Stimulated activated CD8-positive, alpha-beta memory T cell treated with anti-CD3 and anti-CD28 coated beads, Interleukin-12 subunit alpha, Interleukin-12 subunit beta, amount 100 ng/mL, for 24 hours (primary cell): ENCODE data around the gene CAPN7.

ENCODE experiments used
- DNase-seq: peaks from one replicate; pipeline ENCODE4 v3.0.0-alpha.2; 2020; ENCODE audit errors: extremely low read depth

The CAPN7 gene

DNA sequence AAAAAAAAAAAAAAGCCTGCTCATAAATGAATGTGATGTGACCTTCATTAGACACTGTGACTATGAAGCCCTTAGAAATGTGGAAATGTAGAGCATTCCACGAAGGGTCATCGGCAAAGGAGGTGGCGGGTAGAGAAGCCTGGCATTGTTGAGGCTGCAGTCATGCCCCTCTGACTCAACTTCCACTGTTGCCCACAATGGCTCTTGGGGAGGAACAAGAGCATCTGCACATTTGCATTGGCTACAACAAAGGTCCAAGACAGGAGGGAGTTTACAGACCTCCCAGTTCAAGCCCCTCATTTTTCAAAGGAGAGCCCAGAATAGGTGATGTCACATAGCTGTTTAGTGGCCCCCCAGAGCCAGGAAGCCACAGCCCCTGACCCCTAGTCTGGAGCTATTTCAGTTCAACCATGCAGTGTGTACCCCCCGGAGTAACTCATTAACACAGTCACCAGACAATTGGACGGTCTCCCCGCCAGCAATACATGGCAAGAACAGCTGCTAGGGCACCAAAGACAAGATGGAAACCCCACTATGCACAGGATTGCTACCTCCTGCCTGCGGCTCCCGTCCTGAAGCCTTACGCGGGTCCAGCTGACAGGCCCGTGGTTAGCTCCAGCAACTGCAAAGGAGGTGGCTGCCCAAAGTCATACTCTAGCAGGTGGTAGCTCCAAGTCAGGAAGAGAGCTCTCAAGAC is 70.1 kb downstream of the CAPN7 start:
- DNase-seq: no peak

DNA sequence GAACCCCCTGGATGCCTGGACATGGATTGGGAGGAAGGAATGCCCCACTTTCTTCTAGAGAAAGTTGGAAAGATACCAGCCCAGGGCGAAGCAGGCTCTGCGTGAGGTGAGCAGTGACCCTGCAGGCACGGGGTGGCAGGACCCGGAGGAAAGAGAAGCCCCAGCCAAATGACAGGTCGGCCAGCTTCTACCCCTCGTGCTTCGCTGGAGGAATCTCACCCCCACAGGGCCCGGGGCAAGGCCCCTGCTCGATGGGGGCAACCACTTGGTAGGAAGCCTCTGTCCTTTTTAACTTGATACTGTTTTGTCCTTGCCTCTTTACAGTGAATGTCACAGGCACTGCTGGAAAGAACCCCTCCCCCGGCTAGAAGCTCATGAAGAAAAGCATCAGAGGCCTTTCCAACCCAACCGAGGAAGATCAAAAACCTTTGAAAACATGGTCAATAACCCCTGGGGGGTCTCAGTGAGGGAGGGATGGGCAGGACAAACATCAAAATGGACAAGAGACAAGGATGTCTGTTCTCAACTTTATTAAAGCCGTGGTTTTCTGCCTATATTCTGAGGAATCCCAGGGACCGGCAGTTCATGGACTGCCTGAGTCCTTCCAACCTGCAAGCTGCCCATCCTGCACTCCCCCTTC is 71.9 kb downstream of the CAPN7 start:
- no peak for DNase-seq

DNA sequence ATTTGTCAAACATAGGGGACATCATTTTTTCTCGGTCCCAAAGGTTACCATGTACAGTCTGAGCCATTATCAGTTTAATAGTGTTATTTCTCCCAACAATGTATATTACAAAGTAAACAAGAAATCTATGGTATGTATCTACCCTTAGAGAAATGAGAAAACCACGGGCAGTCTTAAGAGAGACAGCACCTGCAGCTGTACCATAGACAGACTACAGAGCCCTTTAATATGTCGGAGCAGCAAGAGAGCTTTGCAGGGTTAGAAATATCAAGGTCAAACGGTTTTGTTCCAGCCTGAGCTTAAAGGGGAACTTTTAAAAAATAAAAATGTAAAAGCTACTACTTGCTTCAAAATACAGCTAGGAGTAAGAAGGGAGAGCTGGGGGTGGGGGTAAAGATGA is 73.2 kb downstream of the CAPN7 start:
- DNase-seq: no peak

DNA sequence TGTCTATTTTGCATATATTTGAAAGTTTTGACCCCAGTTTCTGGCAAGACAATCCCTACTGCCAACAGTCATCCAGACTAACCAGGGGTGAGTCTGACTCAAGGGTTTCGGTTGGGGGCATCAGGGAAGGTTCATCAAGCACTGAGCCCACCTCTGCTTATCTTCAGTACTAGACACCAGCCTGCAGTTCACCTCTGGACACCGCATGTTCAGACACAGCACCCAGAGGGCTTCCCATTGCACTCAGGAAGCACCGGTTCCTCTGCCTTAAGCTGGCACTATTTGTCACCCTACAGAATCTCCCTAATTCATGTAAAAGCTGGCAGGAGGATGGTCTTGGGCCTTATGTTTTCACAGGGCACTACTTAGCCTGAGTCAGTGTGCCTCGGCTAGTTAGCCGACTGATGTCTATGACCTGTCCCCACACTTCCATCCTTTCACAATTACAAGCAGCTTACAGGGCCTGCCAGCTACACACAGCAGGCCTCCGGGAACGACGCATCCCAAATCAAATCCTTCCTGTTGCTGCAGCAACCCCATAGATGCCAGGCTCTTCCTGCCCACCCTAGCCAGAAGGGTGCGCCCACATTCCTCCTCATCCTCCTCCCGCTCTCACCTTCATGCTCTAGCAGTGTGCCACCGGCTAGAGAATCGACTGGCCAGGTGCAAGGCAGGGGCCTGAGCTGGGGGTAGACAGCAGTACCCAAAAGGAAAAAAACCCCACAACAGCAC is 73.8 kb downstream of the CAPN7 start:
- no peak for DNase-seq

DNA sequence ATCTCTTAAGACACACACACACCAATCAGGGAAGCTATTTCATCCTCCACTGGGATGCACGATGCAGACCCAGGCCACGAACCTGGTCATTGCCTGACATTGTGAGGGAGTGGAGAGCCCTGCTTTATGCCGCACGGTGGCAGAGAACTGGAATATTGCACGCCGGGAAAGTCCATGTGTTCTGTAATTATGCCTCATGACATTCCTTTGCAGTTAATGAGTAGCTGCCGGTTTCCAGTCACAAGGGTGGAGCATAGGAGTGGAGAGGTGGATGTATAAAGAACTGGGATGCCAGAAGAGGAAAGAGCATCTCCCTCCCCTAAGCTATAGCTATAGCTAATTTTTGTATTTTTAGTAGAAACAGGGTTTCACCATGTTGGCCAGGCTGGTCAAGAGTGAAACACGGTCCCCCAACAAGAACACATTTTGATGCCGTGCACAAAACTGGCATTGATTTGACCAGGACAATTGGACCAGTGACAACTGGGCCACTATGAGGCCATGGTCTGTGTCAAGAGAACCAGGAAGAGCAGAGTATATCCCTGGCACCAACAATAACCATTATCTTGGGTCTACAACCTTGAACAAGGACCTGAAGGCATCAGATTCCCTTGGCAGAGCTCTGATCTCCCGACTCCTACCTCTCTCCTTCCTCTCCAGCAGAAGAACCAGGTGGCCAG is 74.9 kb downstream of the CAPN7 start:
- no peak for DNase-seq

DNA sequence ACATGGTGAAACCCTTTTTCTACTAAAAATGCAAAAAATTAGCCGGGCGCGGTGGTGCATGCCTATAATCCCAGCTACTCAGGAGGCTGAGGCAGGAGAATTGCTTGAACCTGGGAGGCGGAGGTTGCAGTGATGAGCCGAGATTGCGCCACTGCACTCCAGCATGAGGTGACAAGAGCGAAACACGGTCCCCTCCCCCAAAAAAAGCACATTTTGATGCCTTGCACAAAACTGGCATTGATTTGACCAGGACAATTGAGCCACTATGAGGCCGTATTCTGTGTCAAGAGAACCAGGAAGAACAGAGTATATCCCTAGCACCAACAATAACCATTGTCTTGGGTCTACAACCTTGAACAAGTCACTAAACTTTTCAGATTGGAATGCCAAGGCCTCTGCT is 75.8 kb downstream of the CAPN7 start:
- no peak for DNase-seq

DNA sequence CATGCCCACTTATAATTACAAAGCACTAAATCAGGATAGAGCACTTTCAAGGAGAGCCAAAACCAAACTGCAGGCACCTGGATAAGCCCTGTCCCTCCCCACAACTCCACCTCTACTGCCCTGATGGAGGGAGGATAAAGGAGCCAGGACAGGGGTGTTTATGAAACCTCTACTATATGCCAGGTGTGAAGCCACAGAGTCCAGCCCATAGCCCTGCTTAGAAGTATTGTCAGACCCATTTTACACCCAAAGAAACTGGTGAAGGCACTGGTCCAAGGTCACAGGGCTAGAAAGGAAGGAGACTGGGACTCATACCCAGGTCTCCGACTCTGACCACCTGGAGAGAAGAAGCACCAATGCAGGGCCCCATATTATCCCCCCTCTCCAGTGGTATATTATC is 77.7 kb downstream of the CAPN7 start:
- no peak for DNase-seq

DNA sequence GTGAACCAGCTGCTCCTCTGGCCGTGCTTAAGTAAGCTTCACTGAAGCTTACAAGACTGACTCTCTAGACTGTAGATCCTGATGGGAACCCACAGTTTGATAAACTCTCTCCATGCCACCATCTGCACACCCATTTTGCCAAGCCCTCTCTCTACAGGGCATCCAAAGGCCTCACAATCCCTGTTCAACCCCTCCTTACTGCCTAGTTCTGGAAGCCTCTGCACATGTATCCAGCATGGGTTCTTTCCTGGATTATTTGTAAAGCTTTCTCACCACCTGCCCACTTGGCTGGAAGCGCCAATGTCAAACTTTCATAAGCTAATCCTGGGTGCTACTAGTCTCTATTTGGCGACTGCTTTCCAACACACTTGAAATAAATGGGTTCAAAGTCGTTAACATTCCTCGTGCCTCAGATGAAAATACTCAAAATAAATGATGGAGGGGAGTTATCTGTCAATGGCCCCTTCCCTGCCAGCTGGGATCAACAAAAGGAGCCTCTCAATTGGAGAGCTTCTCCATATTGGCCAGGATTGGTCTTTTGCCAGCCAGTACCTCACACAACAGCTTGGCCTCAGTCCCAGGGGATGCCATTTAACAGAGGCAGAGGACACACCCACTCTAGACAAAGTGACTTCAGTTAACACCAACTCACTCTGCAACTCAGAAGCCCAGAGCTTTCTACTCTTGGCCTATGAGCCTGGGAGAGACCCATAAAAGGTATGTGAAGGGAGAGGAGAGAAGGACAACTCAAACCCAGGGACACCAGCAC is 78.3 kb downstream of the CAPN7 start:
- DNase-seq: no peak

DNA sequence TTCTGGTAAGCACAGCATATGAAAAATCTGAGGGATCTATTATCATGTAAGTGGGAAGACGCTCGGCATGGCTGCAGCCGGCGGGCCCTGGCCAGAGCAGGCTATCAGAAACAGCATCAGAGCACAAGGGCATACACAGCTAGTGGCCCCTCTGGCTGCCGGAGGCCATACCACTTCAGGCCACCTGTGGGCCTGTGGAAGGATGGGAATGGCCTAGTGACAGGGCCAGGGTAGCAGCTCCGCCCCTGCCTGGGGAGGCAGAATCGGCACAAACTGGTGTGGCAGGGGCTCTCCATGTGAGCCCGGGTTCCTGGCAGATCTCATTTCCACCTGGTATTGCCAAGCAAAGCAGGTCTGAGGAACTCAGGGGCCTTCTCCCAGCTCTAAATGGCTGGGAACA is 80.0 kb downstream of the CAPN7 start:
- DNase-seq: no peak

DNA sequence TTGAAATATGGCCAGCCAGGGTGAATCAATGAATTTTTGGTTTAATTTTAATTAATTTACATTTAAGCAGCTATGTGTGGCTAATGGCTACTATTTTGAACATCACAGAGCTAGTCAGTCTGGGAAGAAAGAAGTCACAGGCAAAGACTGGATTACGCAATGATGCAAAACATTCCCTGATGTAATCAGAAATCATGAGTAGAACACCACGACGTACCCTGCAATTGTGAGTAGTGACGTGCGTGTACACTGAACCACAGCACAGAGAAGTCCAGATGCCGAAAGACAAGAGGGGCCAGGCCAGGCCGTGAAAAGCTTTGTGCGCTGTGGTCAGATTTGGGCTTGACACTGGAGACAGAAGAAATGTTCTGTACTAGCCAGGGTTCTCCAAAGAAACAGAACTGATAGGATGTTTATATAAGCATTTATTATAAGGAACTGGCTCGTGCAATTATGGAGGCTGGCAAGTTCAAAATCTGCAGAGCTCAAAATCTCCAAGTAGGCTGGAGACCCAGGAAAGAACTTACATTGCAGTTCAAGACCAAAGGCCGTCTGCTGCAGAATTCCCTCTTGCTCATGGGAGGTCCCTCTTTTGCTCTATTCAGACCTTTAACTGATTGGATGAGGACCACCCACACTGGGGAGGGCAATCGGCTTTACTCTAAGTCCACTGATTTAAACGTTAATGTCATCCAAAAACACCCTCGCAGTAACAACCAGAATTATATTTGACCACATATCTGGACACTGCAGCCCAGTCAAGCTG is 81.7 kb downstream of the CAPN7 start:
- no peak for DNase-seq

DNA sequence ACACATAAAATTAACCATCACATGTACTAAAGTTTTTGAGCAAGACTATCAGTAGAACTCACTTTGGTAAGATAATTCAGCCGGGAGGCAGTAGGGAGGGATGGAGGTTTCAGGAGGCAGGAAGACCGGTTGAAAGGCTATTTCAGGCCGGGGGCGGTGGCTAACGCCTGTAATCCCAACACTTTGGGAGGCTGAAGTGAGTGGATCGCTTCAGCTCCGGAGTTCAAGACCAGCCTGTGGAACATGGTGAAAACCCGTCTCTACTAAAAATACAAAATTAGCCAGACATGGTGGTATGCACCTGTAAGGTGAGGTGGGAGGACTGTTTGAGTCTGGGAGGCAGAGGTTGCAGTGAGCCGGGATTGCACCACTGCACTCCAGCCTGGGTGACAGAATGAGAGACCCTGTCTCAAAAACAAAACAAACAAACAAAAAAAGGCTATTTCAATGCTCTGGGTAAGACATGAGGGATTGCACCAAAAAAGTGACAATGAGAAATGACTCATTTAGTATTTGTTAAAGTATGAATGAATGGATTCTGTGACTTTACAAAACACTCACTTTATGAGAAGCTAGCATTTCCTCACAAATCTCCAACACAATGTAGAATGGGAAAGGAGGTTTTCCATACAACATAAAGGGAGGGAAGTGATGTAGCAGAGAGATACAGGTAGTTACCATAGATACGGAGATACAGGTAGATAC is 82.4 kb downstream of the CAPN7 start:
- DNase-seq: no peak

DNA sequence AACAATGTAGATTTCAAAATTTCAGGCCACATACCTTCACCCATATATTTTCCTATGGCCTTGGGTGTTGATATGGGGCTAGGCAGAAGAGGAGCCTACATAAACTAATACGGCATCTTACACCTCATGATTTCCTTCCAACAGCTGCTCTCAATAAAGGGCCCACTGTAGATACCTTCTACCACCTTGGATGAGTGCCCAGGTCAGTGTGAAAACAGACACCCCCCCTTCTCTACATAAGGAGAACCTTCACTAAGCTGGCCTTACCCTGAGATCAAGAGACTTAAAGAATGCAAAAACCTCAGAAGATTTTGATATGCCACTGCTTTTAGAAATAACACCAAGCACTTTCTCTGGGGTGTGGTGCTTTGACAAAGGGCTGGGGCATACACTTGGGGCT is 83.6 kb downstream of the CAPN7 start:
- DNase-seq: no peak

DNA sequence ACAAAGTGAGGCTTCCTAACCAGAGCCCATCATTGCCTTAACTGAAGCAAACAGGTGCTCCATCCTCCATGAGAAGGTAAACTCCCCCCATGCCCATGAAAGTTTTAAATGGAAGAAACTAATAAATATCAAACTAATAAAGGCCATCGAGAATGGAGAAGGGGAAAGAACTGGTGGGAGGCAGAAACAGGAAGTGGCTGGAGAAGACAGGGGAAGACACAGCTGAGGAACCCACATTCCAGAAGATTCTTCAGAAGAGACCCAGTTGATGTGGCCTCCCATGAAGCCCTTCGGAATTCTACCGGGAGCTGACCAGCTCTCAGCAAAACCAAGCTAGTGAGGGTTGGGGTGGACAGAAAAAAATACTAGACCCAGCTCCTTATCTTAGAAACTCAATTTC is 84.7 kb downstream of the CAPN7 start:
- DNase-seq: no peak

DNA sequence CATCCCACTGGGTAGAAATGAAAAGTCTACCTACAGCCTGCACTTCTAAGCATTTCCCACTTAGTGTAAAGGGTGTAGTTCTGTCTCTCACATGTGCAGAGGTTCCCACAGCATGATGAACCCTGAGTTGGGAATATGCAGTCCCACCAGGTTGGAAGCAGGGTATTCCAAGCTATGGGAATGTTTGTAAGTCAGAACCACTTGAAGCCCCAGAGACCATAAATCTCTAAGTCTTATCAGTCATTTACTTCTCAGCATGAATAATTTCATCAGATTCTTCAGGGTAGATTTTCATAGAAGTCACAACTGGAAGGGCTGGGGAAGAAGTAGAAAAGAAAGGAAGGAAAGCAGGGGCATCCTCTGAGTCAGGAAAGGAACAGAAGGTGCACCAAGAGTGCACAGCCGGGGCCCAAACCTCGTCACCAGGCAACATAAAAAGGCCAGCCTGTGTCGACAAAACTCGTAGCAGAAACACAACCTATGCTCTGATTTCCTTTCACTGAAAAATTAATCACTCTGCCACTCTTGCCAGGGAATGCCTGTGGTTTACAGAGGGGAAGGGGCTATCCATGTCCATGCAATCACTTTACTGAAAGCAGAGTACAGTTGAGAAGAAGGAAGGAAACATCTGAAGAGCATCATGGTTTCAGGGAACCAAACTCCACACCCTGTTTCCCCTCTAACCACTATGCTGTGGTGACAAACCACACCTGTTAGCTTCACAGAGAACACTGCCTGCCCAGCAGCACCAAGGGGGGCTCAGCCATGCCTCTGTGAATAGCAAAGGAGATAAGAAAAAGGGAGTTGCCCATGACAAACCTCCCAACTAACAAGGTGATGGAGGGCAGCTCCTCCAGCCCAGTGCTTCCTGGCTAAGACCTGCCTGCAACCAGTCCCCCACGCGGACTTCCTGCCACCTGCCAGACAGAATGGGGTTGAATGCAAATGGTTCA is 85.8 kb downstream of the CAPN7 start:
- DNase-seq: no peak

DNA sequence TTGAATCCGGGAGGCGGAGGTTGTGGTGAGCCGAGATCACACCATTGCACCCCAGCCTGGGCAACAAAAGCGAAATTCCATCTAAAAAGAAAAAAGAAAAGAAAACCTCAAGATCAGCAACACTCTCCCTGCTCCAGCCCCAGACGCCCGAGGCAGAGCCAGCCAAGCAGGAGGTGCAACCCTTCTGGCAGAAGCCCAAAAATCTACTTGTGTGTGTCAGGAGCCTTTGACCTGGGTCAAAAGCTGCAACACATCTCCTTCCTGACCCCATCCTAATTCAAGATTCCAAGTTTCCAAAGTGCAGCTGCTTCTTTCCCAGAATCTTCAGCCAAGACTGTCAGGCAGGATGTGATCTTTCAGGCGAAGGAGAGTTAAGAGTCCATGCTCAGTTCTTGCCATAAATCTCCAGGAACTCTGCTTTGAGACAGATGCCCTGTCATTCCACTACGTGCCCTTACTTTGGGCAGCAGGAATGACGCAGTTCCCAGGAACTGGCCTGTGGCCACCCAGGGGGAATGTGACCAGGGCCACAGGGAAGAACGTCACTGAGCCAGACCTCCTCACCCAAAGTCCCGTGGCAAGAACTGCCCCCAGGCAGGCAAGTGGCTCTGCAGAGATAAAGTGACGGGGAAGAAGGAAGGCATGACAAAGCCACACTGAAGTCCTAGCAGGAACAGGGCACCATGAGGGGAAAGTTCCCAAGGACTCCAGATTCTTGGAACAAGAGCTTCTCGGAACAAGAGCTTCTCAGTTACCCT is 86.9 kb downstream of the CAPN7 start:
- no peak for DNase-seq

DNA sequence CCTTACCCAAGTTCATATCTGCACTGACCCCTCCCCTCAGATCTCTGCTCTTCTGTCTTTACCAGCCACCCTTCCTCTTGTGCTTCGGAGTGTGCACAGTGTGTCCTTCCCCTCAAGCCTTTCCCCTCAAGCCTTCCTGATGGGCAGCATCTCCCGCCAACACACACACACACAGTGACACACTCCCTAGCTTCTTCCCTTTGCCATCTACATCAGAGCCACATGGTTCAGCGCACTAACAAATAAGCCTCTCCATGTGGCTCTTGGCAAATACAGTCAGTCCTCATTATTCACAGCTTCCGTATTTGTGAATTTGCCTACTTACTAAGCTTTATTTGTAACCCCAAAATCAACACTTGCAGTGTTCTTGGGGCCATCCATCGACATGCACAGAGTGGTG is 88.9 kb downstream of the CAPN7 start:
- no peak for DNase-seq

DNA sequence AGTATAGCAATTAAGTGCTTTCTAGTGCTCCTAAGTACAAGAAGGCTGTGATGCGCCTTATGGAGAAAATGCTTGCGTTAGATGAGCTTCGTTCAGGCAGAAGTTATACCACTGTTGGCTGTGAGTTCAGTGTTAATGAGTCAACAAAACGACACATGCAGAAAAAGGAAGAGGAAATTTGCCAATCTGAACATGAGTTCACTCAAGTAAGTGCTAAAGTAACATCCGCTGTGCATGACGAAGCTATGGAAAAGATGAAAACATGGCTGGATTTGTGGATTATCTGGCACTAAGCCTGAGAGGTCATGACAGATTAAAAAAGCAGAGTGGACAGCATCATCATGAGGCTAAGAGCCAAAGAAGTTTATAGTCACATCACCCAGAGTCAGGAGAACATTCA is 89.5 kb downstream of the CAPN7 start:
- DNase-seq: no peak

DNA sequence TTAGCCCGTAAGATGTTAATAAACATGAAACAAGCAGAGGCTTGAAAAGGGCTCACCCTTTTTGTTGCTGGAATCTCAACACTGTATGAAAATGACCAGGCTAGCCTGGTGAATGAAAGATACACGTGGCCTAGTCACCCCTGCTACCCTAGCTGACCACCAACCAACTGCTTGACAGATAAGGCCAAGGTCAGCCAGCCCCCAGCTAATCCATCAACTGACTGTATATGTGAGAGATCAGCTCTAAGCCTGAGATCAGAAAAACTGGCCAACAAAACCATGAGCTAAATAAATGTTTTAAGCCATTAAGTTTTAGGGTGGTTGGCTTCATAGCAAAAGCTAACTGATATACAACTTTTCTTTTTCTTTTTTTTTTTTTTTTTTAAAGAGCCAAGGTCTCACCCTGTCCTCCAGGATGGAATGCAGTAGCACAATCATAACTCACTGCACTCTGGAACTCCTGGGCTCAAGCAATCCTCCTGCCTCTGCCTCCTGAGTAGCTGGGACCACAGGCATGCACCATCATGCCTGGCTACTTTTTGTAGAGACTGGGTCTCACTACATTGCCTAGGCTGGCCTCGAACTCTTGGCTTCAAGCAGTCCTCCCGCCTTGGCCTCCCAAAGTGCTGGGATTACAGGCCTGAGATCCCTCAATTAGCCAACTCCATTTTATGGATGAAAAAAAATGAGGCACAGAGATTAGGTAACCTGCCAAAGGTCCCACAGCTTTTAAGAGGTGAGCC is 91.7 kb downstream of the CAPN7 start:
- DNase-seq: no peak
